HFFc6 (cell line): Measurements from ENCODE around the gene TNFRSF19. TPM values are rescaled to one million over a fixed set of nuclear protein-coding genes. Genes with fewer than 3 reads are reported as not detected.

Experiments
- DNase-seq: peaks from one replicate; pipeline ENCODE4 v3.0.0-alpha.2; 2018
- H3K27ac Mint-ChIP-seq: 2 replicates; pipeline ENCODE4 v1.8.0; 2020; ENCODE audit warnings: mild to moderate bottlenecking, mixed read lengths
- H3K27me3 Mint-ChIP-seq: 2 replicates; pipeline ENCODE4 v1.8.0; 2021; ENCODE audit warnings: mild to moderate bottlenecking, moderate library complexity, mixed read lengths; ENCODE audit not compliant: insufficient read depth
- H3K36me3 Mint-ChIP-seq: 2 replicates; pipeline ENCODE4 v1.8.0; 2021; ENCODE audit warnings: low read depth, mixed read lengths
- H3K4me1 Mint-ChIP-seq: 2 replicates; pipeline ENCODE4 v1.8.0; 2020; ENCODE audit warnings: low read depth, mixed read lengths
- H3K4me3 Mint-ChIP-seq: 2 replicates; pipeline ENCODE4 v1.8.0; 2020; ENCODE audit warnings: mild to moderate bottlenecking, moderate library complexity, mixed read lengths
- H3K9me3 Mint-ChIP-seq: 2 replicates; pipeline ENCODE4 v1.8.0; 2020; ENCODE audit warnings: mild to moderate bottlenecking, mixed read lengths
- total RNA-seq, 6 experiments: library from RNA; stranded (reverse); fragmentation: NEBNext Ultra II Directional; extraction: Animal tissue kit (Norgen Biotek cat#: 25700); gene quantifications; 2 replicates in 1 of 6; 3 replicates in 5 of 6; pipeline ENCODE4 v1.2.3, GENCODE V29; 2021
- TF ChIP-seq, protein P1 (sequence below): fragments of 200-600 bp; sonication (generic); IDR thresholded peaks from 2 replicates; pipeline ENCODE4 v1.5.0; 2021; ENCODE audit warnings: antibody characterized with exemption, mild to moderate bottlenecking

The TNFRSF19 gene
- total RNA-seq, 6 experiments from 2014 or later, result 5.9 to 10.1 (median 8.7) TPM

DNA sequence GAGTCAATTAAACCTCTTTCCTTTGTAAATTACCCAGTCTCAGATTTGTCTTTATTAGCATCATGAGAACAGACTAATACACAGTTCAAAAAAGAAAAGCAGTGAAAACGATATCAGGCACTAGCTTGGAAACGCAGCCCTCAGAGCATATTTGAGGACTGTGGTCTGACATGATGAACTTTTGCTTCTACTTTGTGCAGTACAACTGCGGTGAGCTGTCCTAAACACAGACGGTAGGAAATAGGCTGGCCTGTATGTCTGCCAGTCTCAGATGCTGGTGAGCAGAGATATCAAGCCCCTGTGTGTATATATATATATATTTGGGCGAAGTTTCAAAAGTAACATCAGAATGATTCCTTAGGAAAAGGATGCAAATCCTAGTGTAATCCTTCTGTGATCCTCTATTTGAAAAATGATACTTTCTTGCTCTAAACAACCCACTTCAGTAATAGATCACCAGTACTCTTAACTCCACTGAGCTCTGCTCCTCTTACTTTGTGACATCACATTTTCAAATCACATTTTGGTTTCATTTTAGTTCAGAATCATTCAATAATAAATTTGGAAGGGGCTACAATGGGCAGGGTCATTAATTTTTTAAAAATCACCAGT lies 74.4 kb downstream of the TNFRSF19 start:
- H3K27ac Mint-ChIP-seq, result peak overlapping the region; percentile 30; the same call in 1 of the 2 replicates
- H3K36me3 Mint-ChIP-seq, result peaks cover 18% of the 10 kb centered on the region; the same call in 1 of the 2 replicates

GRCh38 chr13:23645851-23646250 lies 75.6 kb downstream of the TNFRSF19 start:
- no peak overlapping the region for H3K4me3 Mint-ChIP-seq

More for the DNA sequence above, 74.4 kb downstream of the TNFRSF19 start:
- Mint-ChIP-seq H3K9me3 (no peaks in the 10 kb centered on the region), H3K4me1 (peaks cover 27% of the 10 kb centered on the region), H3K27me3 (no peaks in the 10 kb centered on the region), H3K4me3 (no peak overlapping the region; the same call in 1 of the 2 replicates)
- peak; percentile 8 for DNase-seq
- TF ChIP-seq, protein P1, sequence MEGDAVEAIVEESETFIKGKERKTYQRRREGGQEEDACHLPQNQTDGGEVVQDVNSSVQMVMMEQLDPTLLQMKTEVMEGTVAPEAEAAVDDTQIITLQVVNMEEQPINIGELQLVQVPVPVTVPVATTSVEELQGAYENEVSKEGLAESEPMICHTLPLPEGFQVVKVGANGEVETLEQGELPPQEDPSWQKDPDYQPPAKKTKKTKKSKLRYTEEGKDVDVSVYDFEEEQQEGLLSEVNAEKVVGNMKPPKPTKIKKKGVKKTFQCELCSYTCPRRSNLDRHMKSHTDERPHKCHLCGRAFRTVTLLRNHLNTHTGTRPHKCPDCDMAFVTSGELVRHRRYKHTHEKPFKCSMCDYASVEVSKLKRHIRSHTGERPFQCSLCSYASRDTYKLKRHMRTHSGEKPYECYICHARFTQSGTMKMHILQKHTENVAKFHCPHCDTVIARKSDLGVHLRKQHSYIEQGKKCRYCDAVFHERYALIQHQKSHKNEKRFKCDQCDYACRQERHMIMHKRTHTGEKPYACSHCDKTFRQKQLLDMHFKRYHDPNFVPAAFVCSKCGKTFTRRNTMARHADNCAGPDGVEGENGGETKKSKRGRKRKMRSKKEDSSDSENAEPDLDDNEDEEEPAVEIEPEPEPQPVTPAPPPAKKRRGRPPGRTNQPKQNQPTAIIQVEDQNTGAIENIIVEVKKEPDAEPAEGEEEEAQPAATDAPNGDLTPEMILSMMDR, result no peak

GRCh38 chr13:23651439-23651838 lies 81.2 kb downstream of the TNFRSF19 start:
- Mint-ChIP-seq H3K9me3 (no peaks in the 10 kb centered on the region), H3K4me1 (peaks cover 10% of the 10 kb centered on the region), H3K4me3 (no peak overlapping the region)

More at GRCh38 chr13:23645851-23646250, 75.6 kb downstream of the TNFRSF19 start:
- H3K27me3 Mint-ChIP-seq, result no peaks in the 10 kb centered on the region
- H3K4me1 Mint-ChIP-seq, result peaks cover 27% of the 10 kb centered on the region
- no peaks in the 10 kb centered on the region for H3K9me3 Mint-ChIP-seq
- peaks cover 18% of the 10 kb centered on the region; the same call in 1 of the 2 replicates for H3K36me3 Mint-ChIP-seq
- DNase-seq, result no peak
- TF ChIP-seq, protein P1, result no peak
- H3K27ac Mint-ChIP-seq, result no peak overlapping the region

DNA sequence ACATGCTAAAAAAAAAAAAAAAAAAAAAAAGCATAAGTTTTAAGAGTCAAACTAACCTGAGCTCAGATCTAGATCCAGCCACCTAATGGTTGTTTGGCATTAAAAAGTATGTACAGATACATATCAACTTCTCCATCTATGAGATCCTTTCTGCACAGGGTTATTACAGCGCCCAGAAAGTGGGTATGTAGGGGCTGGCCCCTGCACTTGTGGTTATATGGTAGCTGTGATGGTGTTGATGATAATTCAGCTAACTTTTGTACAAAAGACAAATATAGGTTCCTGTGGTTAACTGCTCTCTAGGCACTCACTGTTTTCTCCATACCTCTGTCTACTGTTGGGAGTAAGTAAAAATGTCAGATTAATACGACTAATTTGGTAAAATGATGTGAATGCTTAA lies 81.7 kb downstream of the TNFRSF19 start:
- no peak for DNase-seq
- Mint-ChIP-seq H3K4me1 (peaks cover 14% of the 10 kb centered on the region), H3K4me3 (no peak overlapping the region), H3K27ac (no peak overlapping the region), H3K36me3 (peaks cover 8% of the 10 kb centered on the region; the same call in 1 of the 2 replicates), H3K9me3 (no peaks in the 10 kb centered on the region), H3K27me3 (no peaks in the 10 kb centered on the region)
- TF ChIP-seq, protein P1, result no peak

More at GRCh38 chr13:23651439-23651838, 81.2 kb downstream of the TNFRSF19 start:
- H3K27me3 Mint-ChIP-seq, result no peaks in the 10 kb centered on the region
- DNase-seq, result no peak
- no peak overlapping the region for H3K27ac Mint-ChIP-seq
- TF ChIP-seq, protein P1, result no peak
- peaks cover 11% of the 10 kb centered on the region; the same call in 1 of the 2 replicates for H3K36me3 Mint-ChIP-seq

GRCh38 chr13:23652909-23653726 lies 82.9 kb downstream of the TNFRSF19 start:
- H3K9me3 Mint-ChIP-seq, result no peaks in the 10 kb centered on the region
- H3K4me3 Mint-ChIP-seq, result no peak overlapping the region
- no peak overlapping the region for H3K27ac Mint-ChIP-seq

More at GRCh38 chr13:23652909-23653726, 82.9 kb downstream of the TNFRSF19 start:
- TF ChIP-seq, protein P1, result no peak
- peaks cover 19% of the 10 kb centered on the region for H3K4me1 Mint-ChIP-seq
- H3K36me3 Mint-ChIP-seq, result peaks cover 6% of the 10 kb centered on the region; the same call in 1 of the 2 replicates
- DNase-seq, result no peak
- H3K27me3 Mint-ChIP-seq, result no peaks in the 10 kb centered on the region
